Lower leg skin (tissue), 3 donors: ENCODE data around the gene USP17L24.
"Not testable (repeated sequence)": the region's sequence is repeated elsewhere in the genome, so short reads cannot be mapped to it uniquely, and the experiment has no call there.

Source experiments
- CTCF ChIP-seq, 3 donors: fragments of 450-650 bp; IDR thresholded peaks; one replicate each; pipeline ENCODE4 v1.5.1; 2016; ENCODE audit warnings: antibody characterized with exemption in 3 of 3, mild to moderate bottlenecking in 3 of 3, moderate library complexity in 2 of 3
- POLR2A ChIP-seq, 2 donors: fragments of 450-650 bp; IDR thresholded peaks; one replicate each; pipeline ENCODE4 v1.6.1; 2016 to 2017; ENCODE audit warnings: antibody characterized with exemption in 2 of 2, mild to moderate bottlenecking in 1 of 2, moderate library complexity in 1 of 2

- not testable (repeated sequence) for TF ChIP-seq POLR2A, CTCF (IDR thresholded peaks at IDR 0.05)
Measured at GRCh38 chr4:9324865-9325264, at the start of gene USP17L24.
